Smooth muscle cell (in vitro differentiated cells): Measurements from ENCODE around the gene GRK1. TPM values are rescaled to one million over a fixed set of nuclear protein-coding genes. Genes with fewer than 3 reads are reported as not detected.

Source experiments
- DNase-seq: peaks from one replicate; lab custom pipeline; 2025; ENCODE audit not compliant: unreplicated experiment; lab: John Stamatoyannopoulos, UW
- H2AFZ ChIP-seq: fragments of 200-600 bp; sonication (generic); 2 replicates; pipeline ENCODE4 v1.6.0; 2016; ENCODE audit warnings: antibody characterized with exemption, low read depth, mild to moderate bottlenecking
- H3F3A ChIP-seq: fragments of 200-600 bp; sonication (generic); 2 replicates; pipeline ENCODE4 v1.6.0; 2017; ENCODE audit warnings: antibody characterized with exemption, low read depth
- H3K27ac ChIP-seq: fragments of 200-600 bp; sonication (generic); 2 replicates; pipeline ENCODE4 v1.5.1; 2016; ENCODE audit warnings: low read depth, mild to moderate bottlenecking
- H3K27me3 ChIP-seq: fragments of 200-600 bp; sonication (generic); 2 replicates; pipeline ENCODE4 v1.6.1; 2016; ENCODE audit warnings: low read depth, mild to moderate bottlenecking
- H3K36me3 ChIP-seq: fragments of 200-600 bp; sonication (generic); 2 replicates; pipeline ENCODE4 v1.5.1; 2016; ENCODE audit warnings: low read depth
- H3K4me1 ChIP-seq: fragments of 200-600 bp; sonication (generic); 2 replicates; pipeline ENCODE4 v1.5.1; 2016; ENCODE audit warnings: low read depth
- H3K4me2 ChIP-seq: fragments of 200-600 bp; sonication (generic); 2 replicates; pipeline ENCODE4 v1.6.0; 2016; ENCODE audit warnings: mild to moderate bottlenecking
- H3K4me3 ChIP-seq: fragments of 200-600 bp; sonication (generic); 2 replicates; pipeline ENCODE4 v1.5.1; 2016; ENCODE audit warnings: mild to moderate bottlenecking
- H3K79me2 ChIP-seq: fragments of 200-600 bp; sonication (generic); 2 replicates; pipeline ENCODE4 v1.6.0; 2016; ENCODE audit warnings: low read depth, mild to moderate bottlenecking
- H3K9ac ChIP-seq: fragments of 200-600 bp; sonication (generic); 2 replicates; pipeline ENCODE4 v1.6.0; 2016; ENCODE audit warnings: low read depth
- H3K9me3 ChIP-seq: fragments of 200-600 bp; sonication (generic); replicated peaks from 2 replicates; pipeline ENCODE4 v1.5.1; 2016; ENCODE audit warnings: low read depth
- H4K20me1 ChIP-seq: fragments of 200-600 bp; sonication (generic); 2 replicates; pipeline ENCODE4 v1.6.0; 2016; ENCODE audit warnings: low read depth
- WGBS: methylation state at CpG from one replicate; pipeline ENCODE4 v1.1.7; 2016; ENCODE audit warnings: low lambda C conversion rate; 5-methylcytosine and 5-hydroxymethylcytosine counted together
- polyA plus RNA-seq: library from polyadenylated mRNA; unstranded; fragments of >200 nt; fragmentation: Nextera tagmentation; extraction: Ambion mirVana; gene quantifications from 2 replicates; pipeline ENCODE4 v1.2.1, GENCODE V29; 2016
- total RNA-seq: library from RNA; depleted of rRNA; stranded (reverse); fragments of >200 nt; gene quantifications from 2 replicates; pipeline ENCODE4 v1.2.3, GENCODE V29; 2014
- TF ChIP-seq, protein P1 (sequence below): fragments of 200-600 bp; sonication (generic); IDR thresholded peaks from 2 replicates; pipeline ENCODE4 v1.5.1; 2017; ENCODE audit warnings: borderline replicate concordance, mild to moderate bottlenecking, antibody characterized with exemption; ENCODE audit not compliant: insufficient read depth, poor library complexity, severe bottlenecking

Gene GRK1
- total and polyA plus RNA-seq, 2 experiments from 2014 or later = not detected

DNA sequence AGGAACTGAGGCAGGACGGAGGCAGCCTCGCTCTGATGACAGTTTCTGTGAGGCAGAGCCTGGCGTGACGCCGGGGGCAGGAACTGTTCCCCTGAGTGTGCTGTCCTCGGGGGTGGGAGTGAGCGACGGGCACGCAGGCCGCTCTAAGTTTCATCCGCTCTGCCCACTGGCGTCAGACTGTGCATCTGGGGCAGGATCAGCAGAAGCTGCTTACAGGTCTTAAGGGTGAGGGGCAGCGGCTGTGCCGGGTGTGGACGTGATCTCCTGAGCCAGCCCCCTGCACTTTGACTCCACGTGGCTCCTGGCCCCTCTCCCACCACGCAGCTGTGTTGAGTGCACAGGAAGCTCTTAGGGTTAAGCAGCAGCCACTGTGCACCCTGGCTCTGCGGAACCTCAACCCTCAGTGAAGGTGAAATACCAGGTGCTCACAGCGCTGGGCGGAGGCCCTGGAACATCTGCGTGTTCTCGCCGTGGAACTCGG, 1.5 kb downstream of the GRK1 start:
- H2AFZ ChIP-seq = no peak overlapping the region
- no peaks in the 10 kb centered on the region for H3K79me2 ChIP-seq
- no peak overlapping the region for H3K4me3 ChIP-seq
- H3K27me3 ChIP-seq = no peaks in the 10 kb centered on the region
- H3K36me3 ChIP-seq = no peaks in the 10 kb centered on the region
- no peak overlapping the region for H3K9ac ChIP-seq
- H4K20me1 ChIP-seq = no peaks in the 10 kb centered on the region
- no peaks in the 10 kb centered on the region for H3K9me3 ChIP-seq
- H3K27ac ChIP-seq = no peak overlapping the region
- no peak overlapping the region for H3K4me2 ChIP-seq
- no peaks in the 10 kb centered on the region for H3K4me1 ChIP-seq
- H3F3A ChIP-seq = no peaks in the 10 kb centered on the region
- no peak for DNase-seq
- TF ChIP-seq, protein P1, sequence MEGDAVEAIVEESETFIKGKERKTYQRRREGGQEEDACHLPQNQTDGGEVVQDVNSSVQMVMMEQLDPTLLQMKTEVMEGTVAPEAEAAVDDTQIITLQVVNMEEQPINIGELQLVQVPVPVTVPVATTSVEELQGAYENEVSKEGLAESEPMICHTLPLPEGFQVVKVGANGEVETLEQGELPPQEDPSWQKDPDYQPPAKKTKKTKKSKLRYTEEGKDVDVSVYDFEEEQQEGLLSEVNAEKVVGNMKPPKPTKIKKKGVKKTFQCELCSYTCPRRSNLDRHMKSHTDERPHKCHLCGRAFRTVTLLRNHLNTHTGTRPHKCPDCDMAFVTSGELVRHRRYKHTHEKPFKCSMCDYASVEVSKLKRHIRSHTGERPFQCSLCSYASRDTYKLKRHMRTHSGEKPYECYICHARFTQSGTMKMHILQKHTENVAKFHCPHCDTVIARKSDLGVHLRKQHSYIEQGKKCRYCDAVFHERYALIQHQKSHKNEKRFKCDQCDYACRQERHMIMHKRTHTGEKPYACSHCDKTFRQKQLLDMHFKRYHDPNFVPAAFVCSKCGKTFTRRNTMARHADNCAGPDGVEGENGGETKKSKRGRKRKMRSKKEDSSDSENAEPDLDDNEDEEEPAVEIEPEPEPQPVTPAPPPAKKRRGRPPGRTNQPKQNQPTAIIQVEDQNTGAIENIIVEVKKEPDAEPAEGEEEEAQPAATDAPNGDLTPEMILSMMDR = no peak
- 94% methylated on average over 24 of the region's 24 CpGs for WGBS

- Histone ChIP-seq H3K36me3 (no peaks in the 10 kb centered on the region), H3K27me3 (no peaks in the 10 kb centered on the region), H3K4me3 (no peak overlapping the region), H3F3A (no peaks in the 10 kb centered on the region), H3K27ac (no peak overlapping the region), H3K9me3 (no peaks in the 10 kb centered on the region), H3K4me2 (no peak overlapping the region), H3K4me1 (no peaks in the 10 kb centered on the region), H3K9ac (no peak overlapping the region), H3K79me2 (no peaks in the 10 kb centered on the region), H4K20me1 (no peaks in the 10 kb centered on the region), H2AFZ (no peak overlapping the region)
- no peak for DNase-seq
- 81% methylated on average over 13 of the region's 13 CpGs for WGBS
- TF ChIP-seq, protein P1 = no peak
Observed at GRCh38 chr13:113669231-113669754, 2.3 kb downstream of the GRK1 start.

DNA sequence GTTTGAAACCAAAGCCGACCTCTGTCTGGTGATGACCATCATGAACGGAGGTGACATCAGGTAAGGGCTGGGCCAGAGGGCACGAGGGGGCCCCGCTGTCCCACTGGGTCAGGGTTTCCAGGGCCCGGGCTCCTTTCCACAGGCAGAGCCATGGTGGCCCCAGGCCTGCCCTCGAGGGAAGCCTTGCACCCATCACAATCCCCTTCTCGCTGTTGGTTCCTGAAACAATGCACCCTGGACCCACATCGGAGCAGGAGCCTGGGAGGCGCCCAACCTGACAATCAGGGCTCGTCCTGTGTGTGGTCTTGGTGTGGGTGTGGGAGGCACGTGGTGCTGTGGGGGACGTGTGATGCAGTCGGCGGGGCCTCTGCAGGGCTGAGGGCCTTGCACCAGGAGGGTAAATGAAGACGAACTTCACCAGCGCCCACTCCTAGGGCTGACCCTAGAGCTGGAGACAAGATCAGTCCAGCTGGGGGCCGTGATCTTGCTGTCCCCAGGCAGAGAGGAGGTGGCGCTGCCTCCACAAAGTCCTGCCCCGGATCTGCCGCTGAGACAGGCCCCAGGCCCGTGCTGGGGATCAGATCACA, 2.8 kb downstream of the GRK1 start:
- H3K4me1 ChIP-seq = no peaks in the 10 kb centered on the region
- H3K27ac ChIP-seq = no peak overlapping the region
- H4K20me1 ChIP-seq = no peaks in the 10 kb centered on the region
- H3K27me3 ChIP-seq = no peaks in the 10 kb centered on the region
- no peaks in the 10 kb centered on the region for H3K36me3 ChIP-seq
- H3K4me3 ChIP-seq = no peak overlapping the region
- WGBS = 89% methylated on average over 17 of the region's 21 CpGs
- H3K79me2 ChIP-seq = no peaks in the 10 kb centered on the region
- TF ChIP-seq, protein P1 = no peak
- H2AFZ ChIP-seq = no peak overlapping the region
- H3F3A ChIP-seq = no peaks in the 10 kb centered on the region
- no peak for DNase-seq
- H3K9ac ChIP-seq = no peak overlapping the region
- H3K9me3 ChIP-seq = no peaks in the 10 kb centered on the region
- no peak overlapping the region for H3K4me2 ChIP-seq

- no peaks in the 10 kb centered on the region for H3K9me3 ChIP-seq
- H3F3A ChIP-seq = no peaks in the 10 kb centered on the region
- no peaks in the 10 kb centered on the region for H3K36me3 ChIP-seq
- no peaks in the 10 kb centered on the region for H3K79me2 ChIP-seq
- 95% methylated on average over 11 of the region's 19 CpGs for WGBS
- H3K27me3 ChIP-seq = no peaks in the 10 kb centered on the region
- H3K4me2 ChIP-seq = no peak overlapping the region
- no peak overlapping the region for H3K27ac ChIP-seq
- H4K20me1 ChIP-seq = no peaks in the 10 kb centered on the region
- H3K4me1 ChIP-seq = no peaks in the 10 kb centered on the region
- no peak for DNase-seq
- no peak overlapping the region for H2AFZ ChIP-seq
- TF ChIP-seq, protein P1 = no peak
- H3K9ac ChIP-seq = no peak overlapping the region
- no peak overlapping the region for H3K4me3 ChIP-seq
Observed at GRCh38 chr13:113670541-113670940, 3.5 kb downstream of the GRK1 start.
